ENCODE measurements around the gene CLEC3B.
A peak's percentile ranks its signal among the peaks of the same experiment; 100 is the strongest.
"Not testable (repeated sequence)": the region's sequence is repeated elsewhere in the genome, so short reads cannot be mapped to it uniquely, and the experiment has no call there.

The CLEC3B gene

GRCh38 chr3:45037720-45038455 lies 11.8 kb downstream of the CLEC3B start:
- ATAC-seq = peak; percentile 83 to 85

GRCh38 chr3:45041666-45042065 lies 15.6 kb downstream of the CLEC3B start:
- no peak for ATAC-seq

GRCh38 chr3:45042162-45042561 lies 16.1 kb downstream of the CLEC3B start:
- ATAC-seq = no peak

- ATAC-seq = no peak
These were observed 17.7 kb downstream of the CLEC3B start for GRCh38 chr3:45043728-45044299.

- no peak for ATAC-seq
These were observed 22.1 kb downstream of the CLEC3B start for GRCh38 chr3:45048244-45048643.

GRCh38 chr3:45049807-45050206 lies 23.7 kb downstream of the CLEC3B start:
- no peak for ATAC-seq

- ATAC-seq = no peak
These were observed 25.6 kb downstream of the CLEC3B start for GRCh38 chr3:45051685-45052084.

- ATAC-seq = not testable (repeated sequence)
These were observed 27.7 kb downstream of the CLEC3B start for GRCh38 chr3:45053805-45054195.

GRCh38 chr3:45054196-45054857 lies 28.2 kb downstream of the CLEC3B start:
- no peak for ATAC-seq

GRCh38 chr3:45055032-45055410 lies 28.9 kb downstream of the CLEC3B start:
- ATAC-seq = no peak

- no peak for ATAC-seq
These were observed 29.5 kb downstream of the CLEC3B start for GRCh38 chr3:45055411-45056143.

- ATAC-seq = no peak
These were observed 30.7 kb downstream of the CLEC3B start for GRCh38 chr3:45056608-45057301.

GRCh38 chr3:45057557-45057956 lies 31.5 kb downstream of the CLEC3B start:
- no peak for ATAC-seq

GRCh38 chr3:45059132-45059531 lies 33.0 kb downstream of the CLEC3B start:
- no peak for ATAC-seq

GRCh38 chr3:45060165-45060892 lies 34.2 kb downstream of the CLEC3B start:
- ATAC-seq = no peak

GRCh38 chr3:45062697-45063070 lies 36.6 kb downstream of the CLEC3B start:
- no peak for ATAC-seq

- peak; percentile 82 to 85 for ATAC-seq
These were observed 38.6 kb downstream of the CLEC3B start for GRCh38 chr3:45064512-45065372.

- ATAC-seq = no peak
These were observed 39.2 kb downstream of the CLEC3B start for GRCh38 chr3:45065373-45065720.

- ATAC-seq = no peak
These were observed 40.2 kb downstream of the CLEC3B start for GRCh38 chr3:45066109-45066801.

GRCh38 chr3:45067486-45067885 lies 41.4 kb downstream of the CLEC3B start:
- no peak for ATAC-seq

GRCh38 chr3:45067941-45068340 lies 41.8 kb downstream of the CLEC3B start:
- no peak for ATAC-seq
